ENCODE measurements around the gene VIL1. TPM values are rescaled to one million over a fixed set of nuclear protein-coding genes. Genes with fewer than 3 reads are reported as not detected.

VIL1 gene
- polyA plus RNA-seq, 5 donors: 0.86 to 2.1 (median 1.4) TPM

- DNase-seq: no peak
Observed at GRCh38 chr2:218435003-218435982, 16.4 kb downstream of the VIL1 start.

GRCh38 chr2:218436992-218437391 lies 18.1 kb downstream of the VIL1 start:
- no peak for DNase-seq

- DNase-seq: no peak
Observed at GRCh38 chr2:218437969-218438368, 19.0 kb downstream of the VIL1 start.

- no peak for DNase-seq
Observed at GRCh38 chr2:218438596-218438995, 19.7 kb downstream of the VIL1 start.

- no peak for DNase-seq
Observed at GRCh38 chr2:218444692-218445357, 25.9 kb downstream of the VIL1 start.

GRCh38 chr2:218445602-218446001 lies 26.7 kb downstream of the VIL1 start:
- no peak for DNase-seq

- no peak for DNase-seq
Observed at GRCh38 chr2:218446547-218446946, 27.6 kb downstream of the VIL1 start.

GRCh38 chr2:218447072-218447471 lies 28.1 kb downstream of the VIL1 start:
- no peak for DNase-seq

GRCh38 chr2:218448934-218449333 lies 30.0 kb downstream of the VIL1 start:
- no peak for DNase-seq

- DNase-seq: no peak
Observed at GRCh38 chr2:218452079-218452478, 33.2 kb downstream of the VIL1 start.

- DNase-seq: no peak
Observed at GRCh38 chr2:218456849-218457248, 37.9 kb downstream of the VIL1 start.

GRCh38 chr2:218458598-218458997 lies 39.7 kb downstream of the VIL1 start:
- DNase-seq: no peak

GRCh38 chr2:218465987-218466633 lies 47.2 kb downstream of the VIL1 start:
- DNase-seq: peak; percentile 20 to 23

GRCh38 chr2:218470448-218470847 lies 51.5 kb downstream of the VIL1 start:
- no peak for DNase-seq

- DNase-seq: no peak
Observed at GRCh38 chr2:218471036-218471435, 52.1 kb downstream of the VIL1 start.

- DNase-seq: no peak
Observed at GRCh38 chr2:218471982-218472381, 53.1 kb downstream of the VIL1 start.

GRCh38 chr2:218472988-218473387 lies 54.1 kb downstream of the VIL1 start:
- no peak for DNase-seq

GRCh38 chr2:218474527-218474926 lies 55.6 kb downstream of the VIL1 start:
- DNase-seq: no peak

GRCh38 chr2:218476676-218477075 lies 57.8 kb downstream of the VIL1 start:
- peak in 1 of 2 donors; percentile 5 for DNase-seq

GRCh38 chr2:218477247-218477646 lies 58.3 kb downstream of the VIL1 start:
- peak in 1 of 2 donors; percentile 1 for DNase-seq

GRCh38 chr2:218478544-218478943 lies 59.6 kb downstream of the VIL1 start:
- DNase-seq: no peak

- DNase-seq: no peak
Observed at GRCh38 chr2:218479595-218479994, 60.7 kb downstream of the VIL1 start.
